HFF-Myc (cell line): ENCODE measurements around the gene PIKFYVE.

ENCODE experiments used
- DNase-seq: peaks from one replicate; pipeline ENCODE4 v3.0.0-alpha.2; 2011; ENCODE audit warnings: low read depth; ENCODE audit errors: extremely low read depth
- H3K4me3 ChIP-seq: replicated peaks from 2 replicates; pipeline ENCODE4 v1.5.1; 2011; ENCODE audit warnings: low read depth, mild to moderate bottlenecking, control low read depth, low read length
- CTCF ChIP-seq: IDR thresholded peaks from 2 replicates; pipeline ENCODE4 v1.5.1; 2012; ENCODE audit warnings: mild to moderate bottlenecking, low read depth, low read length, control low read depth; ENCODE audit errors: missing control alignments

The PIKFYVE gene

DNA sequence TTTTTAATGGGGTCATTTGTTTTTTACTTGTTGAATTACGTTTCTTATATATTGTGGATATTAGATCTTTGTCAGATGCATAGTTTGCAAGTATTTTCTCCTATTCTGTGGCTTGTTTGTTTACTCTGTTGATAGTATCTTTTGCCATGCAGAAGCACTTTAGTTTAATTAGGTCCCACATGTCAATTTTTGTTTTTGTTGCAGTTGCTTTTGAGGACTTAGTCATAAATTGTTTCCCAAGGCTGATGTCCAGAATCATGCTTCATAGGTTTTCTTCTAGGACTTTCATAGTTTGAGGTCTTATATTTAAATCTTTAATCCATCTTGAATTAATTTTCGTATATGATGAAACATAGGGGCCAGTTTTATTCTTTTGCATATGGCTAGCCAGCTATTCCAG, 13.2 kb downstream of the PIKFYVE start:
- no peak for TF ChIP-seq CTCF
- H3K4me3 ChIP-seq: no peak overlapping the region
- no peak for DNase-seq

GRCh38 chr2:208280234-208280633, 14.2 kb downstream of the PIKFYVE start:
- no peak for DNase-seq
- no peak overlapping the region for H3K4me3 ChIP-seq
- no peak for TF ChIP-seq CTCF

DNA sequence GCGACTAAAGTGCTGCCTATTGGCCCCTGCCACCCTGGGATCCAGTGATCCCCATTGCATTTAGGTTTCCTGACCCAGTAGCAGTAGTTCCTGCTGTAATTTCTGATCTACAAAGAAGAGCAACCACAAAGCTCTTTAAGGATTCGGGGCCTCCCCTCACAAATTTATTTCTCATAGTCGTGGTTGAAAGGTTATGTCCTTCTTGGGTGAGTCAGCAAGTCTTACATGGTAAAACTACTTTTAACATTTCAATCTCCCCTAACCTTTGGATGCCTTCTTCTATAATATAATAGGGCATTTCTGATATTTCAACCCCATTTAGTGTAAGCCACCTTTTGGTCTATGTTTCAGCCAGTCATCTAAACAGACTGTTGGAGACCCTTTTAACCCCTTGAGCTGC, 14.9 kb downstream of the PIKFYVE start:
- H3K4me3 ChIP-seq: no peak overlapping the region
- peak; percentile 26 for DNase-seq
- TF ChIP-seq CTCF: no peak

DNA sequence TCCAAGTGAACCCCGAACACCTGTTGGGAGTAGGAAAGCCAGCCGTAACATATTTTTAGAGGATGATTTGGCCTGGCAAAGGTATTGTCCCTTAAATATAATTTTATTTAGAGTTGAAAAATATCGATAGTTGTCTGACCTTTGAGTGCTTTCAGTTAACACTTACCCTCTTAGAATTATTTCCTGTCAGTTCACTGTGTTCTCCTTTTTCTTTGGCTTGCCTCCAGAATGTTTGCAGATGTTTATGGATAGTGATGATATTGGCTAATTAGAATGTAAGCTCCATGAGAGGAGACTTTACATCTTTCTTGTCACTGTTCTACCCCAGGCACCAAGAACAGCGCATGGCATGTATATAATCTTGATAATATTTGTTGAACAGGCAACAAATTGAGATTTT, 19.8 kb downstream of the PIKFYVE start:
- no peak for DNase-seq
- no peak overlapping the region for H3K4me3 ChIP-seq
- no peak for TF ChIP-seq CTCF

- H3K4me3 ChIP-seq: no peak overlapping the region
Measured at GRCh38 chr2:208294482-208295024, 28.5 kb downstream of the PIKFYVE start.

GRCh38 chr2:208295834-208296233, 29.8 kb downstream of the PIKFYVE start:
- no peak overlapping the region for H3K4me3 ChIP-seq
- TF ChIP-seq CTCF: no peak
- no peak for DNase-seq

More at GRCh38 chr2:208294482-208295024, 28.5 kb downstream of the PIKFYVE start:
- TF ChIP-seq CTCF: no peak
- no peak for DNase-seq

DNA sequence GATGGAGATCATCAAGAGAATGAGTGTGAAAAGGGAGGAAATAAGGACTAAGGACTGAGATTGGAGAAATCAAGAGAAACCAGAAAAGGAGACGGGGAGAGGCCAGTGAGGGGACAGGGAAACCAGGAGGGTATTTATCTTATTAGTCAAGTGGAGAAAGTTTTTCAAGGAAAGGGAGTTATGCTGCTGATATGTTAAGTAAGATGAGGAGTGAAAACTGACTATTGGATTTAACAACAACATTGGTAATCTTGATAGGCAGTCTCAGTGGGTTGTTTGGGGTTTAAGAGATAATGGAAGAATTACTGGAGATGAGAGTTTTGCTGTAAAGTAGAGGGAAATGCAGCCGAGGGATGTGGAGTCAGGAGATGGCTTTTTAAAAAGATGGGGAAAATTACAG, 30.6 kb downstream of the PIKFYVE start:
- no peak for DNase-seq
- TF ChIP-seq CTCF: no peak
- H3K4me3 ChIP-seq: no peak overlapping the region
